Mesothelial cell of epicardium (in vitro differentiated cells): Measurements from ENCODE around the gene USP40. TPM values are rescaled to one million over a fixed set of nuclear protein-coding genes. Genes with fewer than 3 reads are reported as not detected.

Experiments used
- DNase-seq, 2 experiments: peaks; one replicate each; pipeline ENCODE4 v3.0.0; 2021; ENCODE audit warnings: low spot score in 2 of 2; ENCODE audit not compliant: unreplicated experiment in 2 of 2
- H3K27ac Mint-ChIP-seq: 2 replicates; pipeline ENCODE4 v1.8.0; 2021; ENCODE audit warnings: mixed read lengths
- H3K27me3 Mint-ChIP-seq: 2 replicates; pipeline ENCODE4 v1.8.0; 2021; ENCODE audit warnings: low read depth, mixed read lengths
- H3K36me3 Mint-ChIP-seq: 2 replicates; pipeline ENCODE4 v1.8.0; 2021; ENCODE audit warnings: mixed read lengths
- H3K4me1 Mint-ChIP-seq: 2 replicates; pipeline ENCODE4 v1.8.0; 2021; ENCODE audit warnings: mixed read lengths
- H3K4me3 Mint-ChIP-seq: 2 replicates; pipeline ENCODE4 v1.8.0; 2021; ENCODE audit warnings: mild to moderate bottlenecking, moderate library complexity, mixed read lengths
- H3K9me3 Mint-ChIP-seq: 2 replicates; pipeline ENCODE4 v1.8.0; 2021; ENCODE audit warnings: mixed read lengths
- CTCF ChIP-seq: fragments of 200-600 bp; sonication (generic); IDR thresholded peaks from one replicate; pipeline ENCODE4 v1.5.0; 2021; ENCODE audit warnings: antibody characterized with exemption; ENCODE audit not compliant: unreplicated experiment
- total RNA-seq: library from RNA; stranded (reverse); gene quantifications from 3 replicates; pipeline ENCODE4 v1.2.1, GENCODE V29; 2021

USP40 gene
- total RNA-seq, 1 donor from 2014 or later = 51.0 TPM

- DNase-seq = no peak
- Mint-ChIP-seq H3K27me3 (peaks cover 27% of the 10 kb centered on the region), H3K9me3 (peaks cover 5% of the 10 kb centered on the region), H3K4me1 (no peaks in the 10 kb centered on the region), H3K27ac (no peak overlapping the region), H3K4me3 (no peak overlapping the region), H3K36me3 (no peaks in the 10 kb centered on the region)
- no peak for TF ChIP-seq CTCF
These were observed 4.4 kb upstream of the USP40 start for GRCh38 chr2:233571001-233571400.

- Mint-ChIP-seq H3K36me3 (peaks cover 7% of the 10 kb centered on the region), H3K27ac (peak overlapping the region; percentile 100), H3K4me3 (peak overlapping the region; percentile 99), H3K9me3 (no peaks in the 10 kb centered on the region), H3K4me1 (peaks cover 18% of the 10 kb centered on the region), H3K27me3 (peaks cover 7% of the 10 kb centered on the region)
- DNase-seq = no peak
- TF ChIP-seq CTCF = no peak
These were observed 869 bp downstream of the USP40 start for GRCh38 chr2:233565685-233566140.

GRCh38 chr2:233563663-233564430 is 2.7 kb downstream of the USP40 start:
- Mint-ChIP-seq H3K4me3 (peak overlapping the region; percentile 22), H3K27ac (no peak overlapping the region), H3K27me3 (no peaks in the 10 kb centered on the region), H3K4me1 (peaks cover 18% of the 10 kb centered on the region), H3K9me3 (no peaks in the 10 kb centered on the region), H3K36me3 (peaks cover 18% of the 10 kb centered on the region)
- DNase-seq = no peak
- no peak for TF ChIP-seq CTCF

DNA sequence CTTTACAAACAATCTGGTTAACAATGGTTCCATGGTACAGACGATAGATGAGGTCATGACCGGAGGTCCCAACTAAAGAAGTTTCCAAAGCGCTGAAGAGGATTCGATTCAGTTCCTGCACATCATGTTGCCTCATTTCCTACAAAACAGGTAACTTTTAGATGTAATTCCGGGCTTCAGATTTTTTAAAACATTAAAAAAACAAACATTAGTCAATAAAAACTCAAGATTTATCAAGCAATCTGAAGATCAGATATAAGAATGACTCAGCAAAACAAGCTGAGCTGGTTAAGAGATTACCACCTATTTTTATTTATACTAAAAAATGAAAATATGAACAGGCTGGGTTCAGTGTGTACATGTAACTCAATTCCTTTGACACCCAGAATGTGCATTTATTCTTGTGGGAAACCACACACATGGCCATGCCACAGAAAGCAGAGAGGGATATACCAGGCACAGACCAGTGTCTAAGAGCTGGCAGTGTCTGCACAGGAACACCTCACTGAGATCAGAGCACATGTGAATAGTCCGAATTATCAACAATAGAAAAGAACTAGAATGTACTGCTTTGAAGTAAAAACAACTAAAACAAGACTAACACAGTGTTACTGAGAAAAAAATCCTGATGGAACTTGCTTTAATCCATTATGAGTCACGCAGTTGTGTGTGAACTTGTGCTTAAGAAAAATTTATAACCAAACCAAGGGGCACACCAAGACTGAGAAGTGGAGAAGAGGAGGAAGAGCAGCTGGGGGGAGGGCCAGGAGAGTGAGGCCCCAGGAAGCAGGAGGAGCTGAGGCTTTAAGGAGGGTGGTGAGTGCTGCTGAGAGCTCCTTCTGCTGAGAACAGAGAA is 9.5 kb downstream of the USP40 start:
- H3K27ac Mint-ChIP-seq = peak overlapping the region; percentile 75

GRCh38 chr2:233553366-233553765 is 13.2 kb downstream of the USP40 start:
- no peak overlapping the region for H3K27ac Mint-ChIP-seq
- no peak overlapping the region for H3K4me3 Mint-ChIP-seq
- H3K27me3 Mint-ChIP-seq = no peaks in the 10 kb centered on the region
- H3K4me1 Mint-ChIP-seq = peaks cover 9% of the 10 kb centered on the region
- no peak for DNase-seq
- H3K36me3 Mint-ChIP-seq = peaks cover 22% of the 10 kb centered on the region
- no peaks in the 10 kb centered on the region for H3K9me3 Mint-ChIP-seq
- no peak for TF ChIP-seq CTCF

More for the DNA sequence above, 9.5 kb downstream of the USP40 start:
- Mint-ChIP-seq H3K9me3 (no peaks in the 10 kb centered on the region), H3K4me1 (peaks cover 9% of the 10 kb centered on the region), H3K4me3 (no peak overlapping the region), H3K36me3 (peaks cover 33% of the 10 kb centered on the region), H3K27me3 (no peaks in the 10 kb centered on the region)
- TF ChIP-seq CTCF = no peak
- no peak for DNase-seq
